Glutamatergic neuron (in vitro differentiated cells): Measurements from ENCODE around the gene FAM168A. TPM values are rescaled to one million over a fixed set of nuclear protein-coding genes. Genes with fewer than 3 reads are reported as not detected.

Experiments
- DNase-seq: peaks from one replicate; pipeline ENCODE4 v3.0.0; 2022
- H3K27ac Mint-ChIP-seq: one replicate; pipeline ENCODE4 v1.8.0; 2020; ENCODE audit warnings: mild to moderate bottlenecking, mixed read lengths, inconsistent platforms; ENCODE audit not compliant: unreplicated experiment
- H3K27me3 Mint-ChIP-seq: one replicate; pipeline ENCODE4 v1.8.0; 2020; ENCODE audit warnings: mild to moderate bottlenecking, moderate library complexity, mixed read lengths, inconsistent platforms; ENCODE audit not compliant: unreplicated experiment
- H3K36me3 Mint-ChIP-seq: one replicate; pipeline ENCODE4 v1.8.0; 2020; ENCODE audit warnings: mild to moderate bottlenecking, mixed read lengths, inconsistent platforms; ENCODE audit not compliant: unreplicated experiment
- H3K4me1 Mint-ChIP-seq: one replicate; pipeline ENCODE4 v1.8.0; 2020; ENCODE audit warnings: mild to moderate bottlenecking, low read depth, mixed read lengths, inconsistent platforms; ENCODE audit not compliant: unreplicated experiment
- H3K4me3 Mint-ChIP-seq: one replicate; pipeline ENCODE4 v1.8.0; 2020; ENCODE audit warnings: mild to moderate bottlenecking, mixed read lengths, inconsistent platforms; ENCODE audit not compliant: unreplicated experiment
- H3K9me3 Mint-ChIP-seq: one replicate; pipeline ENCODE4 v1.8.0; 2020; ENCODE audit warnings: mild to moderate bottlenecking, moderate library complexity, mixed read lengths, inconsistent platforms; ENCODE audit not compliant: unreplicated experiment
- total RNA-seq: library from RNA; stranded (reverse); fragmentation: NEBNext Ultra II Directional; extraction: Animal tissue kit (Norgen Biotek cat#: 25700); gene quantifications from one replicate; pipeline ENCODE4 v1.2.1, GENCODE V29; 2021; ENCODE audit not compliant: unreplicated experiment
- TF ChIP-seq, protein P1 (sequence below): fragments of 200-600 bp; sonication (generic); IDR thresholded peaks from one replicate; pipeline ENCODE4 v1.5.0; 2021; ENCODE audit not compliant: partially characterized antibody, unreplicated experiment

Gene FAM168A
- total RNA-seq, 1 donor from 2014 or later = 84.3 TPM

DNA sequence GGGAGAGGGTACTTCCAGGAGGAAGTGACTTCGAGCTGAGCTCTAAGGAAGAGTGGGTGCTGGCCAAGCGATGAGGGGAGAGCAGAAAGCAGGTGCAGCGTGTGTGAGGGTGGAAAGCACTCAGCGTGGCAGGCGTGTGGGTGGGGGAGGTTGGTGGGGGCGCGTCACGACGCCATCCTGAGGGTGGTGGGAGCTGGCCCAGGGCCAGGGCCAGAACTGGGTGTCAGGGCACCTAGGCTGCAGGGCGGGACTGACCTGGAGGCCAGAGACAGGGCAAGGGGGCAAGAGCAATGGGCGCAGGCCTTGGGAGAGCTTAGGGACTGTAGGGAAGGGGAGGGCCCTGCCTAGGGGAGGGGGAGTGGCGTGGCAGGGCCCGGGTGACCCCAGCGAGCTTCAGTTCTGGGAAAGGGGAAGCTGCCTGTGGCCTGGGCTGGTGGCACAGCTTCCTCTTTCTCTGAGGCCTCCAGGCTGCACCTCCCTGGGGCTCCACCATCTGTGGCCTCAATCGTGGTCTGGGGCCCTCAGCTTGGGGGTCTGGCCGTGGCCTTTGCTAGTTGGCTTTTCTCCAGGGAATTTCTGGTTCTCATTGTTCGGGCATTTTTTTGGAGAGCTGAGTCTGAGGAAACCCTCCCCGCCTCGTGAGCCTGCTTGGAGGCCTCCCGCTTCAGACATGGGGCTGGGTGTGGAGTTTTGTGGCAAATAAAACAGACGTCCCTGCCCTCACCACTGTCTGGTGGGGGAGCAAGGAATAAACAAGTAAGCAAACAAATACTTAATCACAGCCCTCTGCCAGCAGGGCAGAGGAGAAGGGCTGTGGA lies 212.8 kb downstream of the FAM168A start:
- peaks cover 8% of the 10 kb centered on the region for H3K27me3 Mint-ChIP-seq
- H3K4me1 Mint-ChIP-seq = peaks cover 27% of the 10 kb centered on the region
- TF ChIP-seq, protein P1, sequence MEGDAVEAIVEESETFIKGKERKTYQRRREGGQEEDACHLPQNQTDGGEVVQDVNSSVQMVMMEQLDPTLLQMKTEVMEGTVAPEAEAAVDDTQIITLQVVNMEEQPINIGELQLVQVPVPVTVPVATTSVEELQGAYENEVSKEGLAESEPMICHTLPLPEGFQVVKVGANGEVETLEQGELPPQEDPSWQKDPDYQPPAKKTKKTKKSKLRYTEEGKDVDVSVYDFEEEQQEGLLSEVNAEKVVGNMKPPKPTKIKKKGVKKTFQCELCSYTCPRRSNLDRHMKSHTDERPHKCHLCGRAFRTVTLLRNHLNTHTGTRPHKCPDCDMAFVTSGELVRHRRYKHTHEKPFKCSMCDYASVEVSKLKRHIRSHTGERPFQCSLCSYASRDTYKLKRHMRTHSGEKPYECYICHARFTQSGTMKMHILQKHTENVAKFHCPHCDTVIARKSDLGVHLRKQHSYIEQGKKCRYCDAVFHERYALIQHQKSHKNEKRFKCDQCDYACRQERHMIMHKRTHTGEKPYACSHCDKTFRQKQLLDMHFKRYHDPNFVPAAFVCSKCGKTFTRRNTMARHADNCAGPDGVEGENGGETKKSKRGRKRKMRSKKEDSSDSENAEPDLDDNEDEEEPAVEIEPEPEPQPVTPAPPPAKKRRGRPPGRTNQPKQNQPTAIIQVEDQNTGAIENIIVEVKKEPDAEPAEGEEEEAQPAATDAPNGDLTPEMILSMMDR = no peak
- no peak overlapping the region for H3K4me3 Mint-ChIP-seq
- peak overlapping the region; percentile 5 for H3K27ac Mint-ChIP-seq
- DNase-seq = no peak
- peaks cover 6% of the 10 kb centered on the region for H3K9me3 Mint-ChIP-seq
- no peaks in the 10 kb centered on the region for H3K36me3 Mint-ChIP-seq

GRCh38 chr11:73384531-73384871 lies 213.4 kb downstream of the FAM168A start:
- Mint-ChIP-seq H3K4me3 (no peak overlapping the region), H3K27me3 (peaks cover 7% of the 10 kb centered on the region), H3K36me3 (no peaks in the 10 kb centered on the region), H3K4me1 (peaks cover 27% of the 10 kb centered on the region), H3K9me3 (peaks cover 5% of the 10 kb centered on the region), H3K27ac (peak overlapping the region; percentile 5)
- TF ChIP-seq, protein P1 = no peak
- no peak for DNase-seq

DNA sequence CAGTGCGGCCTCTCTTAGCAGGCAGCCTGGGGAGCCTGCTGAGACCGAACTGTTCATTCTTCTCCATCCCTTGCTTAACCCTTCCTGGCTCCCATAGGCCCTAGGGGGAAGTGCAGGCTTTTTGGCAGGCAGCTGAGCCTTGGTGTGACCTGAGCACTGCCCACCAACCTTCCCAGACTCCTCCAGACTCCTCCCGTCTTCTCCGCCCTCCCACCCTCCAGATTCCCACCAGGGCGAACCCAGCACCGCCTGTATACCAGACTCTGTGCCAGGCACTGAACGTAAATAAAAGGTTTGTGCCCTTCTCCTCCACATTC lies 213.8 kb downstream of the FAM168A start:
- Mint-ChIP-seq H3K4me3 (no peak overlapping the region), H3K27ac (no peak overlapping the region), H3K9me3 (peaks cover 5% of the 10 kb centered on the region), H3K36me3 (no peaks in the 10 kb centered on the region), H3K4me1 (peaks cover 26% of the 10 kb centered on the region), H3K27me3 (peaks cover 7% of the 10 kb centered on the region)
- TF ChIP-seq, protein P1 = no peak
- DNase-seq = no peak

DNA sequence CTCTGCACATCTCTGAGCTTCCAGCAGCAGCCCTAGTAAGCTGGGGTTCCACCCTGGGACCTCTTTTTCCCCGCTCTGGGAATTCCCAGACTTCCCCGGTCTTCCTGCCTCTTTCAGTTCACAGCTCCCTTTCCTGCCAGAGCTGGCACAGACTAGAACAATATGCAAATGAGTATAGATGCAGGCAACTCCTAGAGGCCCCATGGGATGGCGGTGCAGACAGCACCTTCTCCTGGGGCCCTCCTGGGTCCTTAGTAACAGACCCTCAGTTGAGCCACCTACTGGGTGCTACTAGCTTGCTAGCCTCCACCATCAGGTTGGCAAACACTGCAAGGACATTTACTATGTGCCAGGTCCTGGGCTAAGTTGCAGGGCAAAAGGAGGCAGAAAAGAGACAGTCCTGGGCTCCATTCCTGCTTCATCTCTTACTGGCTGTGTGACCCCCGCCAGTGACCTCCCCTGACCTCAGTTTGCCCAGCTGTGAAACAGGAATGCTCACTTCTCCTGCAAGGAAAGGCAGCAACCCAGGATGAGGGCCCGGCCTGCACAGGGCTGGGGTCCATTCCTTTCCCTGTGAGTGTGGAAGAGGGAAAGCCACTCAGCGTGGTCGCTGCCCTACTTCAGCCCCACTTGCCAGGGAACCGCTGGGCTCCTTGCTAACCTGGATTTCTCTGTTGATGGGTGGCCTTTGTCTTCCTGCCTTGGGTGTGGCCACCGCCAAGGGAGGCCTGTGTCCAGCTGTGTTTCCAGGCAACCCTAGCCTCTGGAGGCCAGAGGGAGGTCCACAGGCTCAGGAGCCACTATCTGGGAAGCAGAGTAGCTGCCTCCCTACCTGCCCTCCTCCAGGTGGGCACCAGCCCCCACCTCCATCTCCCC lies 214.4 kb downstream of the FAM168A start:
- TF ChIP-seq, protein P1 = no peak
- no peak overlapping the region for H3K4me3 Mint-ChIP-seq
- H3K9me3 Mint-ChIP-seq = peaks cover 5% of the 10 kb centered on the region
- peaks cover 28% of the 10 kb centered on the region for H3K4me1 Mint-ChIP-seq
- no peak overlapping the region for H3K27ac Mint-ChIP-seq
- no peaks in the 10 kb centered on the region for H3K36me3 Mint-ChIP-seq
- no peak for DNase-seq
- H3K27me3 Mint-ChIP-seq = peaks cover 7% of the 10 kb centered on the region

DNA sequence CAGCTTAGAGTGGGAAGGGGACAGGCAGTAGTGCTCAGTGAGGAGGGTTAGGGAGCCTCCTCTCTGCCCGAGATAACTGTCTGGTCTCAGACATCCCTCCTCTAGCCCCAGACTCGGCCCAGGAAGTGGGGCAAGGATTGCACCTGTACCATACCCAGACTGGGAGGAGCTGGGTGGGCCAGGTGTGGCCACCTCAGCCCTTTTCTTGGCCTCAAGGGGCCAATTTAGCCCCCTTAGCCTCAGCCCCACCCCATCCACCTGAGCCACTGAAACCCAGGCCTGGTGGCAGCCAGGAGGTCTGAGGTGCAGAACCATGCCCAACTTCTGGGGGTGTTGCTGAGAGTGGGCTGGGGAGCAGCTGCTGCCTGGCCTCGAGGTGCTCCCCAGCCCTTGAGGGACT lies 215.2 kb downstream of the FAM168A start:
- Mint-ChIP-seq H3K4me1 (peaks cover 23% of the 10 kb centered on the region), H3K27me3 (peaks cover 6% of the 10 kb centered on the region), H3K27ac (no peak overlapping the region)

More for the DNA sequence above, 215.2 kb downstream of the FAM168A start:
- no peak for DNase-seq
- H3K4me3 Mint-ChIP-seq = no peak overlapping the region
- no peaks in the 10 kb centered on the region for H3K36me3 Mint-ChIP-seq
- H3K9me3 Mint-ChIP-seq = peaks cover 7% of the 10 kb centered on the region
- TF ChIP-seq, protein P1 = no peak
